PC-3 (cell line): ENCODE results near the gene CAPN1.

Experiments
- CTCF ChIP-seq: fragments of 300-600 bp; sonication (generic); conservative IDR thresholded peaks from 2 replicates; pipeline ENCODE4 v1.5.1; 2017; ENCODE audit warnings: antibody characterized with exemption, low read depth, mild to moderate bottlenecking, low read length
- EZH2 ChIP-seq: fragments of 300-600 bp; sonication (generic); IDR thresholded peaks from one replicate; pipeline ENCODE4 v1.6.1; 2017; ENCODE audit warnings: antibody characterized with exemption, mild to moderate bottlenecking, low read length; ENCODE audit not compliant: unreplicated experiment
- EZH2phosphoT487 ChIP-seq: fragments of 300-600 bp; sonication (generic); IDR thresholded peaks from 2 replicates; pipeline ENCODE4 v1.6.1; 2018; ENCODE audit warnings: mild to moderate bottlenecking, antibody characterized with exemption, low read length, borderline replicate concordance

GRCh38 chr11:65216830-65217229 is 35.1 kb downstream of the CAPN1 start:
- no peak for TF ChIP-seq CTCF
- TF ChIP-seq EZH2: no peak
- no peak for TF ChIP-seq EZH2phosphoT487
